HFF-Myc (cell line): ENCODE results near the gene ADAM10.

Experiments used
- DNase-seq: peaks from one replicate; pipeline ENCODE4 v3.0.0-alpha.2; 2011; ENCODE audit warnings: low read depth; ENCODE audit errors: extremely low read depth
- H3K4me3 ChIP-seq: replicated peaks from 2 replicates; pipeline ENCODE4 v1.5.1; 2011; ENCODE audit warnings: low read depth, mild to moderate bottlenecking, control low read depth, low read length
- CTCF ChIP-seq: IDR thresholded peaks from 2 replicates; pipeline ENCODE4 v1.5.1; 2012; ENCODE audit warnings: mild to moderate bottlenecking, low read depth, low read length, control low read depth; ENCODE audit errors: missing control alignments

ADAM10 gene

GRCh38 chr15:58779554-58779953, 30.0 kb upstream of the ADAM10 start:
- no peak for DNase-seq
- H3K4me3 ChIP-seq, result no peak overlapping the region
- TF ChIP-seq CTCF, result no peak

GRCh38 chr15:58777107-58777506, 27.6 kb upstream of the ADAM10 start:
- no peak overlapping the region for H3K4me3 ChIP-seq
- DNase-seq, result no peak

GRCh38 chr15:58775402-58775801, 25.9 kb upstream of the ADAM10 start:
- no peak for TF ChIP-seq CTCF
- DNase-seq, result no peak
- H3K4me3 ChIP-seq, result no peak overlapping the region

More at GRCh38 chr15:58777107-58777506, 27.6 kb upstream of the ADAM10 start:
- TF ChIP-seq CTCF, result no peak

- peak overlapping the region; percentile 84 for H3K4me3 ChIP-seq
- TF ChIP-seq CTCF, result no peak
These were observed 23.5 kb upstream of the ADAM10 start for GRCh38 chr15:58773024-58773423.

GRCh38 chr15:58771621-58772250, 22.2 kb upstream of the ADAM10 start:
- H3K4me3 ChIP-seq, result peak overlapping the region; percentile 84
- TF ChIP-seq CTCF, result no peak
- no peak for DNase-seq

More at GRCh38 chr15:58773024-58773423, 23.5 kb upstream of the ADAM10 start:
- no peak for DNase-seq

- DNase-seq, result peak; percentile 96
- peak within 1 kb of the TSS; percentile 84 for H3K4me3 ChIP-seq
These were observed 21.5 kb upstream of the ADAM10 start, which contains the start of gene MINDY2 for GRCh38 chr15:58770857-58771620. TSS of gene MINDY2 (plus strand) at chr15:58771302. CDS start at chr15:58771396, 94 bp downstream.

More at GRCh38 chr15:58770857-58771620, 21.5 kb upstream of the ADAM10 start, which contains the start of gene MINDY2:
- peak; percentile 8 for TF ChIP-seq CTCF
